COLO829 (cell line): ENCODE data around the gene C11orf58.

ENCODE experiments used
- DNase-seq: peaks from one replicate; pipeline ENCODE4 v3.0.0; 2012; ENCODE audit warnings: low spot score

The C11orf58 gene

DNA sequence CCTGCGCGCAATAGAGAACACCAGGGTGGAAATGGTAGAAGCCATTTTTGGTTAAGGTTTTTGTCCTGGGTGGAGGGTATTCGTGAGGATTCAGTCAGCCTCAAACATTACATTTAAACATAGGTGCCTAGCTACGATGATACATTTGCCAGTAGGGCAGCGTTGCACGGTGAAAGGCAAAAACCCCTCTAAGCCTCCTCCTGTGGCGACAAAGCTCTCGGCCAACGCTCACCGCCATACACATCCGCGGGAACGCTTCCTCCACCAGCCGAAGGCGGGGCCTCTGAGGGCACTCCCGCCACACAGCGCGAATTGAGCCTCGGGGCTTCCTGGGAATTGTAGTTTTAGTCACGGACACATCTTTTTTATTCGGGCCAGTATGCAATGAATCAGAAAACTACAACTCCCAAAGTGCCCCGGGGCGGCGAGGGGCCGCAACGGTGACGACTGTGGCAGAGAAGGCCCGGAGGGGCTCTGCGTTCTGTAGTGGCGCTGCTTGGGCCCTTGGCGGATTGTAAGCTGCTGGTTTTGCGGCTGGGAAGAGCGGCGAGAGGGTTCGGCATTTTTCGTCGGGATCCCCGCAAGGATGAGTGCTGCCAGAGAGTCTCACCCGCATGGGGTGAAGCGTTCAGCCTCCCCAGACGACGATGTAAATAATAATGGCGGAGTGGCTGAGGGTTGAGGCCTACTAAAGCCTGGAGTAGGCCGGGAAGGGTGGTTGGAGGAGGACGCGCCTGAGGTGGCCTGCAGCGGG, at the start of gene C11orf58:
C11orf58 (plus strand) TSS at position 455 of the 754 bp plus-strand sequence; CDS start at position 587, 132 bp downstream.
- DNase-seq = peak; percentile 98

DNA sequence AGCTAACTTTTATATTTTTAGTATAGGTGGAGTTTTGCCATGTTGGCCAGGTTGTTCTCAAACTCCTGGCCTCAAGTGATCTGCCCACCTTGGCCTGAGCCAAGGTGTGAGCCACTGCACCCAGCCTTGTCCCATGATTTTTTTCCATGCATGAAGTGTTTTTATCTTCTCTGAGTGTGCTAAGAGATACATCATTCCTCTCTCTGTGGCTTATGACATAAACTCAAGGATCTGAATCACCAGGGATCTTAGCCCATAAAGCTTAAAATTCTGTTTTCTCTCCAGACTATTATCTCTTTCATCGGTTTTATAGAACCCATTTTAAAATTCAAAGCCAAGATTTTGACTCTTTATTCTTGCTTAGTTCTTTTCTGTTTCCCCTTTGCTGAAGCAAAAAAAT, 48.4 kb upstream of the C11orf58 start:
- no peak for DNase-seq

DNA sequence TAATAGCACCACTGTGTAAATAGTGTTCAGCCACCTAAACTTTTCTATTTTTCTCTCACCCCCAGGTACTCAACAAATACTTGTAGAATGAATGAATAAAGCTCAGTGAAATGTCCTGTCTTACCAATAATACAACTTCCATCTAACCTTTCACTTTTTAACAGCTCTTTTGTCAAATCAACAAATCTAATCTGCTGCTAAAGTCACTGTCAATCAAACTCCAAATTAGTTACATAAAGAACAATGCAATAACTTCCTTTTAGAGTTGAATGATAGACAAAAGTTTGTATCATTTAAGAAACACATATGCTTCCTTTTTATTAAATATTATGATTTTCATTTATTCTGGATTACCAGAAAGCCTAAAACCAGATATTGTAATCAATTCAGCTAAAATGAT, 34.7 kb upstream of the C11orf58 start:
- no peak for DNase-seq

DNA sequence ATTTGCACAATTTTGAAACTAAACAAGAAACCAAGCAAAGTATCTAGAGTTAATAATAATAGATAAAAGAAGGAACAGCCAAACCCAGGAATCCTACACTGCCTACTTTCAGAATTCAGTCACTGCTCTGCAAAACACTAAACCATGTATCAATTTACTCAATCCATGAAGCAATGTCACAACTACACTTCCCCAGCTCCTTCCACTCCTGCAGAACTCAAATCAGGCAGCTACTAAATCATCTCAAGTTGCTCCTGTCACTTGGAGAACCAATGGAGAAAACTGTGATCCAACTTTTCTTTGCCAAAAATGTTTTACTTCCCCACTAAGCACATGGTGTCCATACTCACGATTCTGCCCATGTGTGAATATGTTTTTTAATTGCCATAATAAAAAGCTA, 24.9 kb upstream of the C11orf58 start:
- DNase-seq = no peak

DNA sequence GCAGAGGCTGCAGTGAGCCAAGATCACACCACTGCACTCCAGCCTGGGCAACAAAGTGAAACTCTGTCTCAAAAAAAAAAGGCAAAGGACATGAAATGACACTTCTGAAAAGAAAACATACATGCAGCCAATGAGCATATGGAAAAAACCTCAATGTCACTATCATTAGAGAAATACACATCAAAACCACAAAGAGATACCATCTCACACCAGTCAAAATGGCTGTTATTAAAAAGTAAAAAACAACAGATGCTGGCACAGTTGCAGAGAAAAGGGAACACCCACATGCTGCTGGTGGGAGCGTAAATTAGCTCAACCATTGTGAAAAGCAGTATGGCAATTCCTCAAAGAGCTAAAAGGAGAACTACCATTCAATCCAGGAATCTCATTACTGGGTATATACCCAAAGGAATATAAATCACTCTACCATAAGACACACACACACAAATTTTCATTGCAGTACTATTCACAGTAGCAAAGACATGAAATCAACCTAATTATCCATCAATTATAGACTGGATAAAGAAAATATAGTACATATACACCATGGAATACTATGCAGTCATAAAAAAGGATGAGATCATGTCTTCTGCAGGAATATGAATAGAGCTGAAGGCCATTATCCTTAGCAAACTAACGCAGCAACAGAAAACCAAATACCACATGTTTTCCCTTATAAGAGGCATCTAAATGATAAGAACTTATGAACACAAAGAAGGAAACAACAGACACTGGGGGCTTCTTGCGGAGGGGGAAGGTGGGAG, 15.7 kb upstream of the C11orf58 start:
- DNase-seq = no peak

DNA sequence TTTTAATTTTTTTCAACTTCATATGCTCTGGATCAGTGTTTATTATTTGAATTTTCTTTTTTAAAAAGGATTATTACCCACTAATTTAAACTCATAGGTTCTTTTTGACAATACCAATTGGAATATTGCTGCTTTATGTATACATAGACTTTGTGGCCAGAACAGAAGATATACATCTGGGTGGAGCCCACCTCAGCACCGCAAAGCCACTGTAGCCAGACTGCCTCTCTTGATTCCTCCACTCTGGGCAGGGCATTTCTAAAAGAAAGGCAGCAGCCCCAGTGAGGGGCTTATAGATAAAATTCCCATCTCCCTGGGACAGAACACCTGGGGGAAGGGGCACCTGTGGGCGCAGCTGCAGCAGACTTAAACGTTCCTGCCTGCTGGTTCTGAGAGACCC, 10.6 kb upstream of the C11orf58 start:
- DNase-seq = no peak

DNA sequence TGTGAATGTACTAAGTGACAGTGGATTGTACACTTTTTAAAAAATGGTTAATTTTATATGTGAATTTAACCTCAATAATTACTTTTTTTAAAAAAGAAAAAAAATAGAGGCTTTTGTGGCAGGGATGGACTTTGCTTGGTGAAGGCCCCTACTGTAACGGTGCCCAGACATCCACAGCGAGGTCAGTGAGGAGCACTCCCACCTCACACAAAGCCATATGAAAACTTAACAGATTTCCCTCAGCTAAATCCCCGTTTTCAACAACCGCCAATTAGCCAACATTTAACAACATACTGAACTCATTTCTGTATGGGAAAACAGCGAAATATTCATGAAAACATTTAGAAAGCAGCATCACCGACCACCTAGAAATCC, 642 bp upstream of the C11orf58 start:
- DNase-seq = no peak

DNA sequence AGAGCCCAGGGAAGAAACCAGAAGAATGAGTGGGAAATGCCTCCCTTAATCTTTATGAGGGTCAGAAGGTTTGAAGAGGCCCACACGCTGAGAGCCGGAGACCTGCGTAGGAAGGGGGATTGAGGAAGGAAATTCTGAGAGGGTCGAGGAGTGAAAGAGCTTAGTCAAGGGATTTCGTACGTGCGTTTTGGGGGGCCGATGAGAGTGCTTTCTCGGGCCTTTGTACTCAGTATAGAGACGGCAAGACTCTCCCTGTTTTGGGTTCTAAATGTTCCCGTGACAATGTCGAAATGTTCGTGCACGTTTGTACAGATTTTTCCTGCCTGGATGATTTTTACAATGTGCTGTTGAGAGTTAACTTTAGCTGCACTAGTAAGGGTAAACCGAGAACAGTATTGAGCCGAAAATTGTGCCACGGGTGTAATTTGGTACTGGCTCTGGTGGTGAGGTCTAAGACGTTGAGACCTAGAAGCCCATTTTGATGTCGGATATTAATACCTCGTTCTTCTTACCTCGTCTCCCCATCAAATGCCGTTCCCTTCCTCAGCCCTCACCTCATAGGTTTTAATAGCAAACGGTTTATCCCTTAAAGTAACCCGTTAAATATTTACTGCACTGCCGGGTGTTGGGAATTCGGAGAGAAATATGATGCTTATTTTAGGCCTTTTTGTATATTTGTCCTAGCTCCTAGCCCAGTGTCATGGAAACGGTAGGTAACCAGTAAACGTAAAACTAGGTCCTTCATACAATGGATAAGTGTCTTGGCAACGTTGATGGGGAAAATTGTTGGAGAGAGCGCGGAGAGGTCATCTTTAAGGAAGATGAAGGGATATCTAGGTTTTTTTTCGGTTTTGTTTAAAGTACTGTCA, 734 bp downstream of the C11orf58 start:
- peak; percentile 44 for DNase-seq

DNA sequence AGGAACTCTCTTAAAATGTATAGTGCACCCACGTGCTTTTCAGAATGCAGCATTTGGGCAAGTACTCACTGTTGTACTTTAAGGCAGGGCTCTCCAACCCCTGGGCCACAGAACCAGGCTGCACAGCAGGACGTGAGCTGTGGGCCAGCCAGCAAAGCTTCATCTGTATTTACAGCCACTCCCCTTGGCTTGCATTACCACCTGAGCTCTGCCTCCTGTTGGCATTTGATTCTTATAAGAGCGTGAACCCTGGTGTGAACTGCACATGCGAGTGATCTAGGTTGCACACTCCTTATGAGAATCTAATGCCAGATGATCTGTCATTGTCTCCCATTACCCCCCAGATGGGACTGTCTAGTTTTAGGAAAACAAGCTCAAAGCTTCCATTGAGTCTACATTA, 3.0 kb downstream of the C11orf58 start:
- DNase-seq = no peak

DNA sequence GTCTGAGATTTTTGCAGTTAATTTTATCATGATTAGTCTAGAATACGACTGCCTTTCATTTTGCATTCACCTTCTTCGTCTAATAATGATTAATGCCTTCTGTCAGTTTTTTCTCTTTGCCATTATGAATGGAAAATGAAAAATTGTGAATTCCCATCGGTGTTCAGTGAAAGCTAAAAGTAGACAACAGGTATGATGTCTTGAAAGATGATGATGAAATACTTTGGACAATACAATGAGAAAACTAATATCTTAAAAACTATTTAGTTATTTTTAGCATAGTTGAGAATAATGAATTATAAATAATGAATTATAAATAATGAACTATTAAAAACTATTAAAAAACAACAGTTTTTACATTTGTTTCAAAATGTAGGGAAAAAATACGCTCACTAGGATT, 5.0 kb downstream of the C11orf58 start:
- no peak for DNase-seq

DNA sequence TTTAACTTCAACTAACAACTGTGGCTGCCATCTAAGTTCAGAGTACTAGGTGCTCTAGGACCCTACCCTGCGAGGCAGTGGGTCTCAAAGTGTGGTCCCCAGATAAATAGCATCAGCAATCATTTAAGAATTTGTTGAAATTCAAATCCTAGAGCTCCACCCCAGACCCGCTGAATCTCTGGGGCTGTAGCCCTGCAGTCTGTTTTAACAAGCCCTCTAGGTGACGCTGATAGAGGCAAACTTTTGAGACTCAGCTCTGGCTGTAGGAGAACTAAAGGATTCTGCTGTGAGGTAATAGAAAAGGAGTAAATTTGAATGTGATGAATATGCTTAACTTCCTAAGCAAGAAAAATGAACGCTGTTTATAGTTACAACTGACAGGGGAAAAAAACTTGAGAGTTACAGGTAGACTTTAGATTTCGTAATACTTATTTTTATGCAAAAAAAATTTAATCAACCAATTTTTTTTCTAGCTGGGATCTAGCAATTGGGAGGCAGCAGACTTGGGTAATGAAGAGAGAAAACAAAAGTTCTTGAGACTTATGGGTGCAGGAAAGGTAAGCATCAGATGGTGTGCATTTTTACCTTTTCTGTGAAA, 5.8 kb downstream of the C11orf58 start:
- DNase-seq = no peak

DNA sequence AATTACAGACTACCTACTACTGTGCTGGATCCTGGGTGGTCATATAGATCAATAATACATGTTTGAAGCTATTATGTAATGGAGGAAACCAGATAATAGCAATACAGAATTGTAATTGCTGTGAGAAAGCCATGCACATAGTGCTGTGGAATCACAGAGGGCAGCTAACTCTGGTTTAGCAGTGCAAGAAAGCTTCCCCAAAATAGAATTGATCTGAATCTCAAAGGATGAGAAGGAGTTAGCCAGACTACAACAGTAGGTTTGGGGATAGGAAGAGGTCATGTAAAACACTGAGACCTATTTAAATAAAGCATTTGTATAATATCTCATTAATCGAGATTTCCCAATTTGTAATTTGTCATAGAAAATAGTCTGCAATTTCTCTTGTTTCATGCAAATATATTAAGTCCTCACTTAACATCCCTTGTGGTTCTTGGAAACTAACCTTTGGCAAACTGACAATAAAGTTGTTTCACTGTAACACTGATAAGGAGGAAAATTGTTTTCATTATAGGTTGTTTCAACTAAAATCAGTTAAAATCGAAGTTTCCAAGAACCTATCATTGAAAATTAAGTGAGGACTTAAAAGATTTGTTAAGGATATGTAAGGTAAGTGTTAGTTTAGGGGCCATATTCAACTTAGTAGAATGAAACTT, 7.6 kb downstream of the C11orf58 start:
- DNase-seq = no peak

DNA sequence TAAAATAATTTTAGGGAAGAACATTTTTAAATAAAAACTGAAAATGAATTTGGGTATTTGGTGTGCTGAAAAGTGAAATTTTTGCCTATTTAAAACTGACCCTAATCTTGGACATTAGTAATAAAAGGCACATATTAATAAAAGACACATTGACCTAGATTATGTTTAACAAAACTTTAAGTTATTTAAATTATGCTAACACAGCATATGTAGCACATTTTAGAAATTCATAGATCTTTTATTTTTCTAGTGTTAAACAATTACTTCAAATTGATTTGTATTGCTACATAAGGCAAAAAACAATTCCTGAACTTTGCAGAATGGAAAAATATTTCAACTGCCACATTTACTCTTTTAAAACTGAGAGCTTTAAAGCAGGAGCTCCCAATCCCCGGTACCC, 10.6 kb downstream of the C11orf58 start:
- DNase-seq = no peak

DNA sequence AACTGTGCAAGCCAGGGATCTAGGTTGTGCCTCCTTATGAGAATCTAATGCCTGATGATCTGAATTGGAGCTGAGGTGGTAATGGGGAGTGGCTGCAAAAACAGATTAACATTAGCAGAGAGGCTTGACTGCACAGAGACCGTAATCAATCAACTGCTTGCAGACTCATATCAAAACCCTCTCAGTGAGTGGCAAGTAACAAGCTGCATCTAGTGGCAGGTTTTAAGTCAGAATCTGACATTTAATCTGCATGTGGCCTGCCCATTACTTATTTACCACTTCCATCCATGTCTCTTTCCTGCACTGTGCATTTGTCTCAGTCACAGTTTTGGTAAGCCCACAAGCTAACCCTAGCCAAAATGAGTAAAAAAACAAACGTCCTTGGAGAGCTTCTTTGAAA, 11.2 kb downstream of the C11orf58 start:
- DNase-seq = no peak

DNA sequence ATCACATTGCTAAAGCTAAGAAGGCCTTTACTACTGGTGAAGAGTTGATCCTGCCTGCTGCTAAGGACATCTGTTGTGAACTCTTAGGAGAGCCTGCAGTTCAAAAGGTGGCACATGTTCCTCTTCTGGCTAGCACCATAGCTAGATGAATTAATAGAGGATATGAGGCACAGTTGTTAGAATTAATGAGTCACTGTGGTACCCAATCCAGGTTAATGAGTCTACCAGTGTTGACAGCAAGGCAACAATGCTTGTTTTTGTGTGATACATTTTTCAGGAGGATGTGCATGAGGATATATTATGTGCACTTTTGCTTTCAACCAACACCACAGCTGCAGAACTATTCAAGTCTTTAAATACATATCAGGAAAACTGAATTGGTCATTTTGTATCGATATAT, 12.0 kb downstream of the C11orf58 start:
- no peak for DNase-seq

DNA sequence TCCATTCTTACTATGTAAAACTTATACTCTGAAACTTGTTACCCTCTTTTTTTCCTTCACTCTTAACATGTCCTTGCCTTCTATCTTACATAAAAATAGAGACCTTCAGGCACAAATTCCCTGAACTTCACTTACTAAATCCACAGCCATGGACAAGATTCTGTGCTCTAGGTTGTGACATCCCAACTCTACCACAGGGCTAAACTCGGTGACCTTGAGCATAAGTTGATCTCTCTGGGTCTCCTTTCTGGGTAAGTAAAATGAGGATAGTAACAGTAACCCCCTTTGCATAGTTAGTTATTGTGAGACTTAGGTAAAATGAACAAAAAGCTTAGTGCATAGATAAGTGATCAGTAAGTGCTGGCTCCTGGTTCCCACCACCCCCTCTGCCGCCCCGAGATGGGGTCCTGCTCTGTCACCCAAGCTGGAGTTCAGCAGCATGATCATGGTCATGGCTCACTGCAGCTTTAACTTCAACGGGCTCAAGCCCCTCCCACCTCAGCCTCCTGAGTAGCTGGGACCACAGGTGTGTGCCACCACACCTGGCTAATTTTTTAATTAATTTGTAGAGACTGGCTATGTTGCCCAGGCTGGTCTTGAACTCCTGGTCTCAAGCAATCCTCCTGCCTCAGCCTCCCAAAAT, 20.1 kb downstream of the C11orf58 start:
- no peak for DNase-seq

DNA sequence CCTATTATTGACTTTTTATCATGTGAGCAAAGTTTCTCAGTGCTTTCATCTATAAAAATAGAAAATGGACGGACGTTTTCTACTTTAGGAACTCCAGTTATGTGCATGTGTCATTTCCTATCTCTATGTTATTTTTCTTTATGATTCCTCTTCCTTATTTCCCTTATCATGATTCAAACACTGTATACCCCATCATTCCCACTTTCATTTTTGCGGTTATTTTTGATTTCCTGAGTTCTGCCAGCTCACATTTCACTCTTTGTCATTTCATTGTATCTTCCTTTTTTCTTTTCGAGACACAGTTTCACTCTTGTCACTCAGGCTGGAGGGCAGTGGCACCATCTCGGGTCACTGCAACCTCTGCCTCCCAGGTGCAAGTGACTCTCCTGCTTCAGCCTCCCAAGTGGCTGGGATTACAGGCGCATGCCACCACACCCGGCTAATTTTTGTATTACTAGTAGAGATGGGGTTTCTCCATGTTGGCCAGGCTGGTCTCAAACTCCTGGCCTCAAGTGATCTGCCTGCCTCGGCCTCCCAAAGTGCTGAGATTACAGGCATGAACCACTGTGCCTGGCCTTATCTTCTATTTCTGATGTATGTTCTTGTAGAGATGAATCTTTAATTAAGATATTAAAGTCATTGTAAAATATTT, 21.5 kb downstream of the C11orf58 start:
- no peak for DNase-seq

DNA sequence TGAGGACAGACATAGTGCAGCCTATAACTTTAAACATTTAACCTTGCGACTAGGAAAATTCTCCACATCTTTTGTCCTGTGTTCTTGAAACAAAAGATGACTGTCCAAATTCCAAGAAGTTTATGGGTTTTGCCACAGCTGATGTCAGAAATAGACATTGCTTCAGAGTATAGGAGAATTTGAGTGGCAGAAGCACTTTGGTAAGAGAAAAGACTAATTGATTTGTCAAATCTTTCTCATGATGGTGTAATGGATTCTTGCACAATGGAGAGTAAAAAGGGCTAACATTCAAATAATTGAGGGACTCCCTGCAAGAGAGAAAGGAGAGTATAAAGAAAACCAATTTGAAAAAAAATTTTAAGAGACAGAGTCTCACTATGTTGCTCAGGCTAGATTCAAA, 25.3 kb downstream of the C11orf58 start:
- DNase-seq = no peak

DNA sequence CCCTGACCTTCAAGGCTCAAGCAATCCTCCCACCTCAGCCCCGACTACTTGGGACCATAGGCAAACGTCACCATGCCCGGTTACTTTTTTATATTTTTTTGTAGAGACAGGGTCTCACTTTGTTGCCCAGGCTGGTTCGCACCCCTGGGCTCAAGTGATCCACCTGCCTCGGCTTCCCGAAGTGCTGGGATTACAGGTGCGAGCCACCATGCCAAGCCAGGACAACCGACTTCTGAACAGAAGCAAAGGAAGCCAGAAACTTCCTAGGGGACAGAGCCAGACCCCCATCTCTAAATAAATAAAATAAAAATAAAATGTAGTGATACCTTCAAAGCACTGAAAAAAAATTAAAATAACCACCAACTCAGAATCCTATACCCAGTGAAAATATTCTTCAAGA, 26.4 kb downstream of the C11orf58 start:
- DNase-seq = no peak

DNA sequence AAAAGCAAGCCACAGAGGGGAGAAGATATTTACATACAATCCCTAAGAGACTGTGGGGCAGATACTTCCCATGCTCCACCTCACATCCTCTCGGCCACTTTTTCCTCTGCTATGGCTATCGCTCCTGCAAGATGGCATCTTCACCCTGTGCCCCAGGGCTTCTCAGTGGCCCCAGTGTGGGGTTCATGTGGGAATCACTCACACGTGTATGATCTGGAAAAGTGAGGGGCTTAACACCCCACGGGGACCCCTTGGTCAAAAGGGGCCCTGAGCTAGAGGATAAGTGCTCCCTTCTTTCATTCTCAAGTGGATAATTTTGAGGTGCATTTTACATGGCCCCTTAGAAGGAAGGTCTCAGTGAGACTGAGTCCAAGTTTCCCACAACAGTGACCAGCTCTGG, 28.7 kb downstream of the C11orf58 start:
- no peak for DNase-seq

DNA sequence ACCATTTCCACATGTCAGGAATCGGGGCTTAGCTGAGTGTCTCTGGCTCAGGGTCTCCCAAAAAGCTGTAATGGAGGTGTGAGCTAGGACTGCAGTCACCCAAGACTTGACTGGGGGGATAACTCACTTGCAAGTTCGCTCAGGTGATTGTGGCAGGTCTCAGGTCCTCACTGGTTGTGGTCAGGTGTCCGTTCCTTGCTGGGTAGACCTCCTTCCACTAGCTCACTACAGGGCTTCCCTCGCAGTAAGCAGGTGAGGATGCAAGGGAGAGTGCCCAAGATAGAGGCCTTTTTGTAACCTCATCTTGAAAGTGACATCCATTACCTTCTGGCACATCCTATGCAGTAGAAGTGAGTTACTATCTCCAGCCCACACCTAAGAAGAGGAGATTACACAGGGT, 29.5 kb downstream of the C11orf58 start:
- no peak for DNase-seq
